Omental fat pad (tissue), 4 donors: ENCODE results near the gene NAP1L1. TPM values are rescaled to one million over a fixed set of nuclear protein-coding genes. Genes with fewer than 3 reads are reported as not detected.
A peak's percentile ranks its signal among the peaks of the same experiment; 100 is the strongest.

Experiments
- ATAC-seq: fragments of 150-250 bp; one replicate; pipeline ENCODE4 v1.9.1; 2016; ENCODE audit warnings: mild to moderate bottlenecking, moderate library complexity; ENCODE audit not compliant: low FRiP score
- DNase-seq: peaks from one replicate; pipeline ENCODE4 v3.0.0-alpha.2; 2019; ENCODE audit warnings: low spot score
- CTCF ChIP-seq, 3 donors: fragments of 450-650 bp; IDR thresholded peaks; one replicate each; pipeline ENCODE4 v1.5.1; 2016 to 2017; ENCODE audit warnings: antibody characterized with exemption in 3 of 3, mild to moderate bottlenecking in 3 of 3, moderate library complexity in 2 of 3
- total RNA-seq, 4 donors: library from RNA; depleted of rRNA; stranded (reverse); fragments of >200 nt; gene quantifications; one replicate each; pipeline ENCODE4 v1.1.0, GENCODE V29; 2016

Gene NAP1L1
- total RNA-seq, 4 donors from 2014 or later = 324 to 488 (median 373) TPM

GRCh38 chr12:76033081-76034011, 51.1 kb downstream of the NAP1L1 start:
- no peak for TF ChIP-seq CTCF (IDR thresholded peaks at IDR 0.05)
- no peak for ATAC-seq

GRCh38 chr12:76032043-76032981, 52.2 kb downstream of the NAP1L1 start:
- peak; percentile 41 for ATAC-seq
- TF ChIP-seq CTCF (IDR thresholded peaks at IDR 0.05) = no peak
- no peak for DNase-seq

More at GRCh38 chr12:76033081-76034011, 51.1 kb downstream of the NAP1L1 start:
- no peak for DNase-seq

- peak; percentile 60 for DNase-seq
- peak in 1 of 3 donors; percentile 50 for TF ChIP-seq CTCF (IDR thresholded peaks at IDR 0.05)
- peak; percentile 91 for ATAC-seq
Measured at GRCh38 chr12:76031414-76032042, 53.0 kb downstream of the NAP1L1 start, which contains the start of gene PHLDA1. TSS of gene PHLDA1 (minus strand) at chr12:76031776.

- TF ChIP-seq CTCF (IDR thresholded peaks at IDR 0.05) = no peak
- ATAC-seq (no peak), DNase-seq (no peak)
Measured at GRCh38 chr12:76031081-76031413, 53.4 kb downstream of the NAP1L1 start.

- DNase-seq (no peak), ATAC-seq (peak; percentile 12)
- TF ChIP-seq CTCF (IDR thresholded peaks at IDR 0.05) = no peak
Measured at GRCh38 chr12:76030341-76031080, 54.0 kb downstream of the NAP1L1 start.

GRCh38 chr12:76029982-76030340, 54.5 kb downstream of the NAP1L1 start:
- DNase-seq (no peak), ATAC-seq (no peak)
- no peak for TF ChIP-seq CTCF (IDR thresholded peaks at IDR 0.05)
